GM12878 (cell line): ENCODE results near the gene CDH5.

ENCODE experiments used
- CTCF ChIP-seq, 3 experiments: IDR thresholded peaks in 2 of 3; conservative IDR thresholded peaks in 1 of 3; 2 replicates each; pipeline ENCODE4 v1.5.1; 2011; ENCODE audit warnings: low read depth in 3 of 3, low read length in 3 of 3, mild to moderate bottlenecking in 3 of 3, control low read depth in 2 of 3, moderate library complexity in 2 of 3, inconsistent platforms in 1 of 3, mixed read lengths in 1 of 3; ENCODE audit not compliant: control insufficient read depth in 2 of 3, insufficient read depth in 1 of 3; ENCODE audit errors: extremely low read depth in 1 of 3
- HSF1 ChIP-seq: fragments of 150-350 bp; IDR thresholded peaks from 2 replicates; pipeline ENCODE4 v1.6.1; 2014; ENCODE audit warnings: mild to moderate bottlenecking, low read depth, low read length
- POLR2AphosphoS5 ChIP-seq: IDR thresholded peaks from 2 replicates; pipeline ENCODE4 v1.6.1; 2011; ENCODE audit warnings: mild to moderate bottlenecking, low read length, inconsistent platforms
- ZNF207 ChIP-seq: fragments of 450-650 bp; IDR thresholded peaks from 2 replicates; pipeline ENCODE4 v1.6.1; 2014; ENCODE audit warnings: antibody characterized with exemption, mild to moderate bottlenecking, borderline replicate concordance
- ZNF274 ChIP-seq: IDR thresholded peaks from one replicate; pipeline ENCODE4 v1.8.0; 2011; ENCODE audit not compliant: insufficient read length, insufficient read depth
- TF ChIP-seq, protein P1 (sequence below): IDR thresholded peaks from 2 replicates; pipeline ENCODE4 v1.6.1; 2012; ENCODE audit warnings: improper control_type of control experiment, low read depth, low read length; ENCODE audit not compliant: insufficient replicate concordance
- TF ChIP-seq, protein P2 (sequence below): IDR thresholded peaks from 2 replicates; pipeline ENCODE4 v1.6.1; 2012; ENCODE audit warnings: low read depth, low read length, improper control_type of control experiment
- TF ChIP-seq, protein P3 (sequence below): IDR thresholded peaks from 2 replicates; pipeline ENCODE4 v1.6.1; 2012; ENCODE audit warnings: low read length, inconsistent platforms

- TF ChIP-seq POLR2AphosphoS5 = no peak
- TF ChIP-seq, protein P1, sequence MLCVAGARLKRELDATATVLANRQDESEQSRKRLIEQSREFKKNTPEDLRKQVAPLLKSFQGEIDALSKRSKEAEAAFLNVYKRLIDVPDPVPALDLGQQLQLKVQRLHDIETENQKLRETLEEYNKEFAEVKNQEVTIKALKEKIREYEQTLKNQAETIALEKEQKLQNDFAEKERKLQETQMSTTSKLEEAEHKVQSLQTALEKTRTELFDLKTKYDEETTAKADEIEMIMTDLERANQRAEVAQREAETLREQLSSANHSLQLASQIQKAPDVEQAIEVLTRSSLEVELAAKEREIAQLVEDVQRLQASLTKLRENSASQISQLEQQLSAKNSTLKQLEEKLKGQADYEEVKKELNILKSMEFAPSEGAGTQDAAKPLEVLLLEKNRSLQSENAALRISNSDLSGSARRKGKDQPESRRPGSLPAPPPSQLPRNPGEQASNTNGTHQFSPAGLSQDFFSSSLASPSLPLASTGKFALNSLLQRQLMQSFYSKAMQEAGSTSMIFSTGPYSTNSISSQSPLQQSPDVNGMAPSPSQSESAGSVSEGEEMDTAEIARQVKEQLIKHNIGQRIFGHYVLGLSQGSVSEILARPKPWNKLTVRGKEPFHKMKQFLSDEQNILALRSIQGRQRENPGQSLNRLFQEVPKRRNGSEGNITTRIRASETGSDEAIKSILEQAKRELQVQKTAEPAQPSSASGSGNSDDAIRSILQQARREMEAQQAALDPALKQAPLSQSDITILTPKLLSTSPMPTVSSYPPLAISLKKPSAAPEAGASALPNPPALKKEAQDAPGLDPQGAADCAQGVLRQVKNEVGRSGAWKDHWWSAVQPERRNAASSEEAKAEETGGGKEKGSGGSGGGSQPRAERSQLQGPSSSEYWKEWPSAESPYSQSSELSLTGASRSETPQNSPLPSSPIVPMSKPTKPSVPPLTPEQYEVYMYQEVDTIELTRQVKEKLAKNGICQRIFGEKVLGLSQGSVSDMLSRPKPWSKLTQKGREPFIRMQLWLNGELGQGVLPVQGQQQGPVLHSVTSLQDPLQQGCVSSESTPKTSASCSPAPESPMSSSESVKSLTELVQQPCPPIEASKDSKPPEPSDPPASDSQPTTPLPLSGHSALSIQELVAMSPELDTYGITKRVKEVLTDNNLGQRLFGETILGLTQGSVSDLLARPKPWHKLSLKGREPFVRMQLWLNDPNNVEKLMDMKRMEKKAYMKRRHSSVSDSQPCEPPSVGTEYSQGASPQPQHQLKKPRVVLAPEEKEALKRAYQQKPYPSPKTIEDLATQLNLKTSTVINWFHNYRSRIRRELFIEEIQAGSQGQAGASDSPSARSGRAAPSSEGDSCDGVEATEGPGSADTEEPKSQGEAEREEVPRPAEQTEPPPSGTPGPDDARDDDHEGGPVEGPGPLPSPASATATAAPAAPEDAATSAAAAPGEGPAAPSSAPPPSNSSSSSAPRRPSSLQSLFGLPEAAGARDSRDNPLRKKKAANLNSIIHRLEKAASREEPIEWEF = no peak
- no peak for TF ChIP-seq CTCF (IDR thresholded peaks at IDR 0.05 in 2 of 3, conservative IDR thresholded peaks at IDR 0.05 in 1 of 3; ENCODE audit: control insufficient read depth in 2 of 3, extremely low read depth in 1 of 3, insufficient read depth in 1 of 3, low read depth in 3 of 3, low read length in 3 of 3)
- no peak for TF ChIP-seq HSF1
- no peak for TF ChIP-seq ZNF207
- TF ChIP-seq, protein P2, sequence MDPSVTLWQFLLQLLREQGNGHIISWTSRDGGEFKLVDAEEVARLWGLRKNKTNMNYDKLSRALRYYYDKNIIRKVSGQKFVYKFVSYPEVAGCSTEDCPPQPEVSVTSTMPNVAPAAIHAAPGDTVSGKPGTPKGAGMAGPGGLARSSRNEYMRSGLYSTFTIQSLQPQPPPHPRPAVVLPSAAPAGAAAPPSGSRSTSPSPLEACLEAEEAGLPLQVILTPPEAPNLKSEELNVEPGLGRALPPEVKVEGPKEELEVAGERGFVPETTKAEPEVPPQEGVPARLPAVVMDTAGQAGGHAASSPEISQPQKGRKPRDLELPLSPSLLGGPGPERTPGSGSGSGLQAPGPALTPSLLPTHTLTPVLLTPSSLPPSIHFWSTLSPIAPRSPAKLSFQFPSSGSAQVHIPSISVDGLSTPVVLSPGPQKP = no peak
- TF ChIP-seq, protein P3, sequence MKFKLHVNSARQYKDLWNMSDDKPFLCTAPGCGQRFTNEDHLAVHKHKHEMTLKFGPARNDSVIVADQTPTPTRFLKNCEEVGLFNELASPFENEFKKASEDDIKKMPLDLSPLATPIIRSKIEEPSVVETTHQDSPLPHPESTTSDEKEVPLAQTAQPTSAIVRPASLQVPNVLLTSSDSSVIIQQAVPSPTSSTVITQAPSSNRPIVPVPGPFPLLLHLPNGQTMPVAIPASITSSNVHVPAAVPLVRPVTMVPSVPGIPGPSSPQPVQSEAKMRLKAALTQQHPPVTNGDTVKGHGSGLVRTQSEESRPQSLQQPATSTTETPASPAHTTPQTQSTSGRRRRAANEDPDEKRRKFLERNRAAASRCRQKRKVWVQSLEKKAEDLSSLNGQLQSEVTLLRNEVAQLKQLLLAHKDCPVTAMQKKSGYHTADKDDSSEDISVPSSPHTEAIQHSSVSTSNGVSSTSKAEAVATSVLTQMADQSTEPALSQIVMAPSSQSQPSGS = no peak
- TF ChIP-seq ZNF274 = no peak
Observed at GRCh38 chr16:66377324-66377723, 10.8 kb downstream of the CDH5 start.
